Suppressor macrophage treated with lipopolysaccharide for 4 hours (primary cell): ENCODE results near the gene RHNO1.

Experiments
- DNase-seq: peaks from one replicate; pipeline ENCODE4 v3.0.0-alpha.2; 2020

The RHNO1 gene

GRCh38 chr12:2904260-2904659 lies 27.2 kb downstream of the RHNO1 start:
- DNase-seq = no peak

- no peak for DNase-seq
Observed at GRCh38 chr12:2912216-2912575, 35.2 kb downstream of the RHNO1 start.

GRCh38 chr12:2919249-2919648 lies 42.2 kb downstream of the RHNO1 start:
- DNase-seq = no peak

- DNase-seq = no peak
Observed at GRCh38 chr12:2922329-2922728, 45.3 kb downstream of the RHNO1 start.

- no peak for DNase-seq
Observed at GRCh38 chr12:2923057-2923456, 46.0 kb downstream of the RHNO1 start.

GRCh38 chr12:2924019-2924418 lies 47.0 kb downstream of the RHNO1 start:
- no peak for DNase-seq

DNA sequence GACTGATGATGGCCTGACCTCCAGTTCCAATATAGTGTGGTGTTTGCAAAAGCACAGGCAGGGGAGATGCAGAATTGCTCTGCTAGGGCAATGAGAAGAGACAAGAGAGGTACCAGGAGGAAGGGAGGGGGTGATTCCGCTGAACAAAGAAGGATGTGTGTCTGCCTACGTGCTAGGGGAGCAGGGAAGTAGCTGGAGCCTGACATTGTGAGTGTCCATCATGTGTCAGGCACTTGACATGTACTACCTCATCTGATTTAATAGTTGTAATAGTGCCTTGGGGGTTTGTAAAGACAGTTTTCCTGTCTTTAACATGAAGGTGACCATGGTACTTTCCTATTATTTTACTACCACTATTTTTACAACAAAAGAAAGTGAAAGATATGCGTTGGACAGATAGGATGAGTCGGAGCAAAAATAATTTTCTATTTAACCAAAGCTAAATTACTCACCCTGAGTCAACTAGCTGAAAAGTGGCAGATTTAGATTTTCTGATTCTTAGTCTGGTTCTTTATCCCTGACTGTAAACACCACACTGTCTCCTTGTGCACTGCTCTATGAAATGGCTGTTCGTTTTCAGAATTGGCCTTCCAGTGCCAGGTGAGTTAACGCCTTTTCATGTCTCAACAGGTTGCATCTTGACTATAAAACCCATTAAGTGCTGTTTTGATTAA lies 48.4 kb downstream of the RHNO1 start:
- peak; percentile 9 for DNase-seq

- DNase-seq = no peak
Observed at GRCh38 chr12:2930865-2931264, 53.8 kb downstream of the RHNO1 start.

DNA sequence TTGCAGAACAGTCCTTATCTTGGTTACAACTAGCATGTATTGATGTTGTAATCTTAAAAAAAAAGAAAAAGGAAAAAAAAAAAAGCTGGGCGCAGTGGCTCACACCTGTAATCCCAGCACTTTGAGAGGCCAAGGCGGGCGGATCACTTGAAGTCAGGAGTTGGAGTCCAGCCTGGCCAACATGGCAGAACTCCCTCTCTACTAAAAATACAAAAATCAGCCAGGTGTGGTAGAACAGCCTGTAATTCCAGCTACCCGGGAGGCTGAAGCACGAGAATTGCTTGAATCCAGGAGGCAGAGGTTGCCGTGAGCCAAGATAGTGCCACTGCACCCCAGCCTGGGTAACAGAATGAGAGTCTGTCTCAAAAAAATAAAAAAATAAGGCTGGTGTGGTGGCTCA lies 56.6 kb downstream of the RHNO1 start:
- no peak for DNase-seq

GRCh38 chr12:2934371-2934770 lies 57.3 kb downstream of the RHNO1 start:
- no peak for DNase-seq

GRCh38 chr12:2936301-2936700 lies 59.3 kb downstream of the RHNO1 start:
- no peak for DNase-seq

- no peak for DNase-seq
Observed at GRCh38 chr12:2937500-2937899, 60.5 kb downstream of the RHNO1 start.
